Keratinocyte (primary cell): Measurements from ENCODE around the gene CDH1.

Source experiments
- CTCF ChIP-seq, 3 experiments: IDR thresholded peaks in 1 of 3; conservative IDR thresholded peaks in 1 of 3; optimal IDR thresholded peaks in 1 of 3; 2 replicates in 2 of 3; 3 replicates in 1 of 3; pipeline versions ENCODE3 to v1.5.1; 2011; ENCODE audit warnings: low read length in 3 of 3, mild to moderate bottlenecking in 3 of 3, moderate library complexity in 2 of 3, control low read depth in 1 of 3, inconsistent platforms in 1 of 3; ENCODE audit not compliant: insufficient read depth in 2 of 3; ENCODE audit errors: extremely low read depth in 1 of 3
- EZH2 ChIP-seq: IDR thresholded peaks from one replicate; pipeline ENCODE4 v1.6.1; 2012; ENCODE audit warnings: inconsistent platforms, mild to moderate bottlenecking, low read length, moderate library complexity

DNA sequence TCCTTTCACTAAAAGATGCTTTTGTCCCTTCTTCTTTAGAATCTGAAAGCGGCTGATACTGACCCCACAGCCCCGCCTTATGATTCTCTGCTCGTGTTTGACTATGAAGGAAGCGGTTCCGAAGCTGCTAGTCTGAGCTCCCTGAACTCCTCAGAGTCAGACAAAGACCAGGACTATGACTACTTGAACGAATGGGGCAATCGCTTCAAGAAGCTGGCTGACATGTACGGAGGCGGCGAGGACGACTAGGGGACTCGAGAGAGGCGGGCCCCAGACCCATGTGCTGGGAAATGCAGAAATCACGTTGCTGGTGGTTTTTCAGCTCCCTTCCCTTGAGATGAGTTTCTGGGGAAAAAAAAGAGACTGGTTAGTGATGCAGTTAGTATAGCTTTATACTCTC lies 96.2 kb downstream of the CDH1 start:
- TF ChIP-seq CTCF (optimal IDR thresholded peaks at IDR 0.05 in 1 of 3, IDR thresholded peaks at IDR 0.05 in 1 of 3, conservative IDR thresholded peaks at IDR 0.05 in 1 of 3; ENCODE audit: extremely low read depth in 1 of 3, insufficient read depth in 2 of 3, low read length in 3 of 3) (no peak), EZH2 (no peak)
